ENCODE results near the gene CD302.
"Not testable (repeated sequence)": the region's sequence is repeated elsewhere in the genome, so short reads cannot be mapped to it uniquely, and the experiment has no call there.

Gene CD302

DNA sequence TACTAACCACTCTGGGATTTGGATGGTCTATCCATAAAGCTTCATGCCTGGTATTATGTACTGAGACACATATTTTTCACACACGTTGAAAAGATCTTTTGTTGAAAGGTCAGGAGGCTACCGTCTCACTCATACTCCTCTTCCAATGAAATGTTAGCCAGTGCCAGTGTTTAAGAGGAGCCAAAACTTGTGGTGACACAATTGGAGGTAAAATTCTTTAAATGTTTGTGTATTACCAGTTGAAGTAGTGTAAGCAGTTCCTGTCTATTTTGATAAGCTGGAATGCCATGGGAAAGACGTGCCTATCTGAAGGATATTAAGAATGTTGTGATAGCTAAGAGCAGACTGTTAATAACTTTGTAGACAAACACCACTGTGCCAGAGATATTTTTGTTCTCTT, 53.6 kb downstream of the CD302 start:
- DNase-seq = no peak

DNA sequence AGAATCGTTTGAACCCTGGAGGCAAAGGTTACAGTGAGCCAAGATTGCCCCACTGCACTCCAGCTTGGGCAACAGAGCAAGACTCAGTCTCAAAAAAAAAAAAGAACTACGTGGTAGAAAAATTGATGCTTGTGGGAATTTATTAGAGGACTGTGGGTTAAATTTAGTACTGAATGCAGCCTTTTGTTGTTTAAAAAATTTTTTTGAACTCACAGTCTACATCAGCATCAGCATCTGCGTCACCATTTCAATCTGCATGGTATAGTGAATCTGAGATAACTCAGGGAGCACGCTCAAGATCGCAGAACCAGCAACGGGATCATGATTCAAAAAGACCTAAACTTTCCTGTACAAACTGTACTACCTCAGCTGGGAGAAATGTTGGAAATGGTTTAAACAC, 55.2 kb downstream of the CD302 start:
- DNase-seq = no peak

DNA sequence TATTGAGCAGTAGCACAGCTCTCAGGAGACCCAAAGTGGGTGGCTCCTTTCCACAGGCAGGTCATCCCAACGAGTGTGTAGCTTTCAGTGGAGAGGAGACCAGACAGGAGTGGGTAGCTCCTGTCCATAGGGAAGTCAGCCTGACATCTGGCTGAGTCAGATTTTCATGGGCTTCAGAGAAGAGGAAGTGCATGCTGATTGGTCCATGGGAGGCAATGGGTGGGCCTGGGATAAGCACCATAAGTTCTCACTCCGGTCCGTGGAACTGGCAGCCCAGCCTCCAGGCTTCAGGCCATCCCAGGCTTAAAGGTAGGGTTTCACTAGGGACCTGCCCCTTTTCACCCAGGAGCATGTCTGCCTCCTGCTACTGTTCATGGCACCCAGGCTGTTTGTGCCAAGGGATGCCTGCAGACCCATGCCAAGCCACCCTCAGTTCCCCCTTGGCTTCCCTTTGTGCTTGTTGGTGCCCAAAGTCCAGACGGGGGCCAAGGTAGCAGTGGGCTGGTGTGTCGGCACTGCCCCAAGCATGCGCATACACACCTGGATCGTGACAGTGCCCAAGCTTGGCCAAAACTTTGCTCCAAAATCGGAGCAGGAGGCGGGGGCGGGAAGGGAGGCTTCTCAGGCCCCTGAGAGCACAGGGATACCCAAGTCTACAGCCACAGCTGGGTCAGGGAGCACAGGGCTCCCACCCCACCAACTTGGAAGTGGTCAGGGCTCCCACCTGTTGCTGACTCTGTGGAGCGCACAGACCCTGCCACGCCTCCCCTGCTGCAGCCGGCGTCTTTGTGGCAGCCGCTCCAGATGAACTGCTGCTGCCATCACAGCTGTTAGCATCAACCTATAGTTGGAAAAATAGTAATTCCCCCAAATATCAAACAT, 59.3 kb downstream of the CD302 start:
- no peak for DNase-seq

DNA sequence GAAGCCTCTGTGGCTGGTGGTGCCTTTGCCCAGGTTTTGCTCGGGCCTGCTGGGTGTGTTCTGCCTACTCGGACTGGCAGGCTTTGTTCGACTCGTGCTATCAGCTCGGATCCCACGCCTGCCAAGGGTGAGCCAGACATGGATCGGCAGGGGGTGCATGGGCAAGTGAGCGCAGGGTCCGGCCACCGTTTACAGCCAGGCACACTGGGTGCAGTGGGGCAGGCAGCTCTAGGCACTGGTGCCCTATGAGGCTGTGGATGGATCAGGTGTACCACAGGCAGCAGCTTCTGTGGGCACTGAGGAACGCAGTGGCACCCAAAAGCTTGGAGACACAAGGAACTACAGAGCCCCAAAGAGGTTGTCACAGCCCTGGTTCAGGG, 60.1 kb downstream of the CD302 start:
- DNase-seq = no peak

DNA sequence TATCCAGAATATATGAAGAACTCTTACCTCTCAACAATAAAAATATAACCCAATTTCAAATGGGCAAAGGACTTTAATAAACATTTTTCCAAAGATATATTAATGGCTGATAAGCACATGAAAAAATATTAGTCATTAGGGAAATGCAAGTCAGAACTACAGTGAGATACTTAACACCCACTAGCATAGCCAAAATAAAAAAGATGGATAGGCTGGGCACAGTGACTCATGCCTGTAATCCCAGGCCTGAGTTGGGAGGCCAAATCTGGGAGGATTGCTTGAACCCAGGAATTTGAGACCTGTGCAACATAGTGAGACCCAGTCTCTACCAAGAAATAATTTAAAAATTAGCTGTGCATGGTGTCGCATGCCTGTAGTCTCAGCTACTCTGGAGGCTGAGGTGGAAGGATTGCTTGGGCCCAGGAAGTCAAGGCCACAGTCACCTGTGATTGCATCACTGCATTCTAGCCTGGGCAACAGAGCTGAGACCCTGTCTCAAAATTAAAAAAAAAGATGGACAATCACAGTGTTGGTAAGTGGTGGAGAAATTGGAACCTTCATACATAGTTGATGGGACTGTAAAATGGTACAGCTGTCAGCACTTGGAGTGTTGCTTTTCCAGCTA, 60.6 kb downstream of the CD302 start:
- DNase-seq = no peak

DNA sequence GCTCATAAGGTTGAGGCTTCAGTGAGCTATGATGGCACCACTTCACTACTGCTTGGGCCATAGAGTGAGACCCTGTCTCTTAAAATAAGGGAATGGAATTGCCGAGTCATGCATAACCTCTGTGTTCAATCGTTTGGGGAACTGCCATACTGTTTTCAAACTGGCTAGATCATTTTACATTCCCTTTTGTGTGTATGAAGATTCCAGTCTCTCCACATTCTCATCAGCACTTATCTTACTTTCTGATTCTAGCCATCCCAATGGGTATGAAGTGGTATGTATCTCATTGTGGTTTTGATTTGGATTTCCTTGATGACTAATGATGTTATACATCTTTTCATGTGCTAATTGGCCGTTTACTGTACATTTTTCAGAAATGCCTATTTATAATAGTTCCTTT, 62.0 kb downstream of the CD302 start:
- no peak for DNase-seq

DNA sequence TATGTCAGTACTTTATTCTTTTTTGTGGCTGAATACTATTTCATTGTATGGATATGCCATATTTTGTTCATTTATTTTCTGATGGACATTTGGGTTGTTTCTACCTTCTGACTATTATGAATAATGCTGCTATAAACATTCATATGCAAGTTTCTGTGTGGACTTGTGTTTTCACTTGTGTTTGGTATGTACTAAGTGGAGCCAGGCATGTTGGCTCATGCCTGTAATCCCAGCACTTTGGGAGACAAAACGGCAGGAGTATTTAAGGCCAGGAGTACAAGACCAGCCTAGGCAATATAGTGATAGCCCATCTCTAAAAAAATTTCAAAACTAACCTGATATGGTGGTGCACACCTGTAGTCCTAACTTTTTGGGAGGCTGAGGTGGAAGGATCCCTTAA, 62.4 kb downstream of the CD302 start:
- no peak for DNase-seq

DNA sequence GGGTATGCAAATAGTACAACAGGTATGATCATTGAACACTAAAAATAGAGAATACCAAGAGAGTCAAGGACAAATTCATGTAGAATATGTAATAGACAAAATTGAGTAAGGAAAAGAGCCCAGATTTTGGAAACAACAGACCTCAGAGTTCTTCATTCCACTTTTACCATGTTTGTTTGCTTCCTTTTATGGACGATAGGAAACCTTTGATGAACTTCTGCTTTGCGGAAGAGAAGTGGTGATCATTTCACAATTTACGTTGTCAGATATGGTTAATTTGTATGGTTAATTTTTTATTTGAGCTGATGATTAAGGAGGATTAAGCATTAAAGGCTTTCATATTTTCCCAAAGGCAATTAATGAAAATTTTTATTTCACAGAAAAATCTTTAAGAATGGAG, 69.4 kb downstream of the CD302 start:
- no peak for DNase-seq

DNA sequence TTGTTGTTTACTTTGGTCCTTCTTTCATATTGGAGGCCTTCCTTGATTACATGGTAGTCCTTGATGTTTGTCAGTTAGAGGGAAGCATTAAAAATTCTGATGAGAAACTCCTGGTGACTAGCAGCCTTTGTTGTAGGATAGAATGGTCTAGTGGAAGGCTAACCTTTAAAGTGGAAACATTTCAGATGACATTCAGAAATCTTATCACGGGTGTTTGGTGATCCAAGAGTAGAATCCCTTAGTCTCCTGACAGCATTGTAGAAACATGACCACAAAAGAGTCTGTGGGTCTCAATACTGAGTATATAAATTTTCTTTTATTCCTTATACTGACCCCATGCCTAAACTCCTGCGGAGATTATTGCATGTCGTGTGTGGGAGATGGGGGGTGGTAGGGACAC, 72.3 kb downstream of the CD302 start:
- DNase-seq = no peak

DNA sequence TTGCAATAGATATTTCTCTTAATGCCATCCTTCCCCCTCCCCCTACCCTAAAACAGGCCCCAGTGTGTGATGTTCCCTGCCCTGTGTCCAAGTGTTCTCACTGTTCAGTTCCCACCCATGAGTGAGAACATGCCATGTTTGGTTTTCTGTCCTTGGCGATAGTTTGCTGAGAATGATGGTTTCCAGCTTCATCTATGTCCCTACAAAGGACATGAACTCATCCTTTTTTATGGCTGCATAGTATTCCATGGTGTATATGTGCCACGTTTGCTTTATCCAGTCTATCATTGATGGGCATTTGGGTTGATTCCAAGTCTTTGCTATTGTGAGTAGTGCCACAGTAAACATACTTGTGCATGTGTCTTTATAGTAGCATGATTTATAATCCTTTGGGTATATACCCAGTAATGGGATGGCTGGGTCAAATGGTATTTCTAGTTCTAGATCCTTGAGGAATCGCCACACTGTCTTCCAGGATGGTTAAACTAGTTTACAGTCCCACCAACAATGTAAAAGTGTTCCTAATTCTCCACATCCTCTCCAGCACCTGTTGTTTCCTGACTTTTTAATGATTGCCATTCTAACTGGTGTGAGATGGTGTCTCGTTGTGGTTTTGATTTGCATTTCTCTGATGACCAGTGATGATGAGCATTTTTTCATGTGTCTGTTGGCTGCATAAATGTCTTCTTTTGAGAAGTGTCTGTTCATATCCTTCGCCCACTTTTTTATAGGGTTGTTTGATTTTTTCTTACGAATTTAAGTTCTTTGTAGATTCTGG, 73.0 kb downstream of the CD302 start:
- DNase-seq = not testable (repeated sequence)

DNA sequence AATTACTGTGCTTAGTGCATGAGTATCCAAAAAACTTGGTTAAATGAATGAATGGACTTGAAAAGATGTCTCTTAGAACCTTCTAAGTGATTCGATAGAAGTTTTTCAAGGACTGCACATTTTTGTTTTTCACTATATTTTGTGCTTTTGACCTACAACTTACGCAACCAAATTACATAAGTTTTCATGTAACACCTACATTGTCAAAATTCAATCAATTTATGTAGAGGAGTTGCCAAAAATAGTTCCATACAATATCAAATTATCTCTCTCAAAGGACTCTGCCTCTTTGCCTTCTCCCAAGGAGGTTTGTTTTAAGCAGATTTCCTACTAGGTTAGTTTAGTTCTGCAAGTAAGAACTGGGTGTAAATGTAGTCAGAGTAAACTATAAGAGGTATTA, 75.4 kb downstream of the CD302 start:
- no peak for DNase-seq

DNA sequence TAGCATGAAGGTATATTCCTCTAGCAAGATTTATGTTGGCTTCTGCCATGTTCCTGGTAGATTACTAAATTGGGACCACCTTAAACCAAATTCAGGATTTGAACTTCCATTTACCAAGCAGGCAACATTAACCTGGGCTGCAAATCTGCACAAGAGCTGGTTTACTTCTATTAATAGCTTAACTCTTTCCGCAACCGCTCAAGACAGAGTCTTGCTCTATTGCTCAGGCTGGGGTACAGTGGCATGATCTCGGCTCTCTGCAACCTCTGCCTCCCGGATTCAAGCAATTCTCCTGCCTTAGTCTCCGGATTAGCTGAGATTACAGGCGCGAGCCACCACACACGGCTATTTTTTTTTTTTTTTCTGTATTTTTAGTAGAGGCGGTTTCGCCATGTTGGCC, 77.3 kb downstream of the CD302 start:
- DNase-seq = no peak
